GM12878 (cell line): ENCODE measurements around the gene BSN. TPM values are rescaled to one million over a fixed set of nuclear protein-coding genes. Genes with fewer than 3 reads are reported as not detected.

ENCODE experiments used
- BCL11A ChIP-seq: IDR thresholded peaks from 2 replicates; pipeline ENCODE4 v1.6.1; 2011; ENCODE audit warnings: low read depth, low read length
- CBX5 ChIP-seq: sonication (generic); IDR thresholded peaks from 2 replicates; pipeline ENCODE4 v1.6.1; 2016; ENCODE audit warnings: low read depth, moderate library complexity, mild to moderate bottlenecking, inconsistent platforms
- GATAD2B ChIP-seq: fragments of 450-650 bp; conservative IDR thresholded peaks from 2 replicates; pipeline ENCODE4 v1.6.1; 2017; ENCODE audit warnings: low read depth, mild to moderate bottlenecking, moderate library complexity
- HCFC1 ChIP-seq: fragments of 150-350 bp; IDR thresholded peaks from 2 replicates; pipeline ENCODE4 v1.6.1; 2014; ENCODE audit warnings: low read length
- HDAC6 ChIP-seq: fragments of 200-600 bp; sonication (generic); IDR thresholded peaks from one replicate; pipeline ENCODE4 v1.8.0; 2017; ENCODE audit warnings: antibody characterized with exemption; ENCODE audit not compliant: unreplicated experiment
- NR2C1 ChIP-seq: fragments of 450-650 bp; IDR thresholded peaks from 2 replicates; pipeline ENCODE4 v1.6.1; 2017; ENCODE audit warnings: antibody characterized with exemption, mild to moderate bottlenecking, moderate library complexity
- PAX5 ChIP-seq: IDR thresholded peaks from 2 replicates; pipeline ENCODE4 v1.6.1; 2011; ENCODE audit warnings: low read depth, low read length, borderline replicate concordance
- RCOR1 ChIP-seq: conservative IDR thresholded peaks from 2 replicates; pipeline ENCODE4 v1.6.1; 2012; ENCODE audit warnings: low read depth, low read length, improper control_type of control experiment
- SMC3 ChIP-seq: IDR thresholded peaks from 2 replicates; pipeline ENCODE4 v1.6.1; 2011; ENCODE audit warnings: low read length, improper control_type of control experiment, borderline replicate concordance
- SREBF1 ChIP-seq: IDR thresholded peaks from 2 replicates; pipeline ENCODE4 v1.6.1; 2012; ENCODE audit warnings: mild to moderate bottlenecking, low read length
- STAT3 ChIP-seq: IDR thresholded peaks from 2 replicates; pipeline ENCODE4 v1.6.1; 2011; ENCODE audit warnings: low read depth, low read length, improper control_type of control experiment
- YBX1 ChIP-seq: fragments of 450-650 bp; IDR thresholded peaks from 2 replicates; pipeline ENCODE4 v1.6.1; 2016; ENCODE audit warnings: antibody characterized with exemption
- polyA plus RNA-seq, 11 experiments: library from polyadenylated mRNA; depleted of rRNA in 4 of 11; unstranded in 6 of 11; stranded (reverse) in 5 of 11; fragments of >200 nt; fragmentation: Nextera tagmentation in 4 of 11; fragmentation: Illumina TruSeq in 1 of 11; extraction: Ambion mirVana in 4 of 11; extraction: Trizol in 1 of 11; gene quantifications; 1 replicate in 1 of 11; 2 replicates in 10 of 11; pipeline versions ENCODE4 v1.2.1 to v1.2.3, GENCODE V29; 2011 to 2016; ENCODE audit warnings: inconsistent platforms in 2 of 11, missing spikeins in 2 of 11, low read depth in 1 of 11
- total RNA-seq, 4 experiments: library from RNA; depleted of rRNA in 3 of 4; stranded (reverse); fragments of >200 nt in 3 of 4; fragmentation: Illumina TruSeq in 1 of 4; extraction: Trizol in 1 of 4; gene quantifications; 2 replicates each; pipeline versions ENCODE4 v1.2.1 to v1.2.3, GENCODE V29; 2013 to 2021
- TF ChIP-seq, protein P1 (sequence below): fragments of 450-650 bp; IDR thresholded peaks from 2 replicates; pipeline ENCODE4 v1.6.1; 2017; ENCODE audit warnings: mild to moderate bottlenecking, moderate library complexity
- TF ChIP-seq, protein P2 (sequence below): IDR thresholded peaks from 2 replicates; pipeline ENCODE4 v1.6.1; 2011; ENCODE audit warnings: borderline replicate concordance, low read depth, mild to moderate bottlenecking, moderate library complexity, mixed read lengths, low read length; ENCODE audit not compliant: insufficient read depth; ENCODE audit errors: extremely low read length

BSN gene
- total and polyA plus RNA-seq, 10 of the 15 experiments (the other 5 are each of a cell fraction or from before 2014, with no cell fraction given), result under 0.01 to 0.19 (median 0.05) TPM; not detected in 1

DNA sequence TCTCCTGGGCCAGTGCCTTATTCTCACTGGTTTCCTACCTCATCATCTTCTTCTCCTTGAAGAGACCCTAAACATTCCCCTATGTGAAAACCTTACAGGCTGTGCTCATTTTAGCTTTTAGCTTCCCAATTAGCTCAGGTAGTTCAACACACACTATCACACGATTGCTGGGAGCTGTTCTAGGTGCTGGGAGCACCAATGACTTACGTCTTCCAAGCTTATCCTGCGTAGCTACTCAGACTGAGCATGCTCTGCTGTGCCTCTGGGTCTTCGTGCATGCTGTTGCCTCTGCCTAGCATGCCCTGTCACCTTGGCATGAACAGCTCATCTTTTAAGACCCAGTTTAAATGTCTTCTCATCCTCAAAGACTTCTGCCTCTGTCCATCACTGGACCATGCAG is 64.1 kb downstream of the BSN start (continued):
- TF ChIP-seq, protein P1, sequence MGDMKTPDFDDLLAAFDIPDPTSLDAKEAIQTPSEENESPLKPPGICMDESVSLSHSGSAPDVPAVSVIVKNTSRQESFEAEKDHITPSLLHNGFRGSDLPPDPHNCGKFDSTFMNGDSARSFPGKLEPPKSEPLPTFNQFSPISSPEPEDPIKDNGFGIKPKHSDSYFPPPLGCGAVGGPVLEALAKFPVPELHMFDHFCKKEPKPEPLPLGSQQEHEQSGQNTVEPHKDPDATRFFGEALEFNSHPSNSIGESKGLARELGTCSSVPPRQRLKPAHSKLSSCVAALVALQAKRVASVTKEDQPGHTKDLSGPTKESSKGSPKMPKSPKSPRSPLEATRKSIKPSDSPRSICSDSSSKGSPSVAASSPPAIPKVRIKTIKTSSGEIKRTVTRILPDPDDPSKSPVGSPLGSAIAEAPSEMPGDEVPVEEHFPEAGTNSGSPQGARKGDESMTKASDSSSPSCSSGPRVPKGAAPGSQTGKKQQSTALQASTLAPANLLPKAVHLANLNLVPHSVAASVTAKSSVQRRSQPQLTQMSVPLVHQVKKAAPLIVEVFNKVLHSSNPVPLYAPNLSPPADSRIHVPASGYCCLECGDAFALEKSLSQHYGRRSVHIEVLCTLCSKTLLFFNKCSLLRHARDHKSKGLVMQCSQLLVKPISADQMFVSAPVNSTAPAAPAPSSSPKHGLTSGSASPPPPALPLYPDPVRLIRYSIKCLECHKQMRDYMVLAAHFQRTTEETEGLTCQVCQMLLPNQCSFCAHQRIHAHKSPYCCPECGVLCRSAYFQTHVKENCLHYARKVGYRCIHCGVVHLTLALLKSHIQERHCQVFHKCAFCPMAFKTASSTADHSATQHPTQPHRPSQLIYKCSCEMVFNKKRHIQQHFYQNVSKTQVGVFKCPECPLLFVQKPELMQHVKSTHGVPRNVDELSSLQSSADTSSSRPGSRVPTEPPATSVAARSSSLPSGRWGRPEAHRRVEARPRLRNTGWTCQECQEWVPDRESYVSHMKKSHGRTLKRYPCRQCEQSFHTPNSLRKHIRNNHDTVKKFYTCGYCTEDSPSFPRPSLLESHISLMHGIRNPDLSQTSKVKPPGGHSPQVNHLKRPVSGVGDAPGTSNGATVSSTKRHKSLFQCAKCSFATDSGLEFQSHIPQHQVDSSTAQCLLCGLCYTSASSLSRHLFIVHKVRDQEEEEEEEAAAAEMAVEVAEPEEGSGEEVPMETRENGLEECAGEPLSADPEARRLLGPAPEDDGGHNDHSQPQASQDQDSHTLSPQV, result no peak
- TF ChIP-seq STAT3, result no peak
- no peak for TF ChIP-seq PAX5
- TF ChIP-seq BCL11A, result no peak
- TF ChIP-seq NR2C1, result no peak
- TF ChIP-seq, protein P2, sequence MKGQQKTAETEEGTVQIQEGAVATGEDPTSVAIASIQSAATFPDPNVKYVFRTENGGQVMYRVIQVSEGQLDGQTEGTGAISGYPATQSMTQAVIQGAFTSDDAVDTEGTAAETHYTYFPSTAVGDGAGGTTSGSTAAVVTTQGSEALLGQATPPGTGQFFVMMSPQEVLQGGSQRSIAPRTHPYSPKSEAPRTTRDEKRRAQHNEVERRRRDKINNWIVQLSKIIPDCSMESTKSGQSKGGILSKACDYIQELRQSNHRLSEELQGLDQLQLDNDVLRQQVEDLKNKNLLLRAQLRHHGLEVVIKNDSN, result no peak
- TF ChIP-seq GATAD2B, result no peak
- no peak for TF ChIP-seq CBX5
- no peak for TF ChIP-seq YBX1
- TF ChIP-seq RCOR1, result no peak
- no peak for TF ChIP-seq SREBF1
- TF ChIP-seq HCFC1, result no peak
- TF ChIP-seq SMC3, result no peak
- TF ChIP-seq HDAC6, result no peak
- TF ChIP-seq, all 136 proteins: peak for 0
